Left colon (tissue), 2 donors: ENCODE data around the gene IDI2. TPM values are rescaled to one million over a fixed set of nuclear protein-coding genes. Genes with fewer than 3 reads are reported as not detected.
"Not testable (repeated sequence)": the region's sequence is repeated elsewhere in the genome, so short reads cannot be mapped to it uniquely, and the experiment has no call there.

Experiments
- ATAC-seq: fragments of 200-7000 bp; cut with Tn5 transposase; one replicate; pipeline ENCODE4 v1.9.1; 2020; ENCODE audit warnings: mild to moderate bottlenecking, moderate library complexity
- DNase-seq, 2 donors: peaks; one replicate each; pipeline ENCODE4 v3.0.0-alpha.2; 2020
- intact Hi-C, 2 donors: fragments of 100-400 bp; cut with DNase I in 1 of 2; cut with micrococcal nuclease in 1 of 2; formaldehyde crosslinking; loops; one replicate each; pipeline versions ENCODE4 v1.11.2 to v1.14.0; 2022; cut with DNase I, micrococcal nuclease
- total RNA-seq, 2 donors: library from RNA; stranded (reverse); fragmentation: NEBNext Ultra II Directional; extraction: Animal tissue kit (Norgen Biotek cat#: 25700); gene quantifications; one replicate each; pipeline ENCODE4 v1.2.1, GENCODE V29; 2021
- donor health status: DM: no; HTN: no; CAD: no.
- donor health status: DM: yes; HTN: yes; CAD: no.

The IDI2 gene
- total RNA-seq, 2 donors from 2014 or later = not detected

DNA sequence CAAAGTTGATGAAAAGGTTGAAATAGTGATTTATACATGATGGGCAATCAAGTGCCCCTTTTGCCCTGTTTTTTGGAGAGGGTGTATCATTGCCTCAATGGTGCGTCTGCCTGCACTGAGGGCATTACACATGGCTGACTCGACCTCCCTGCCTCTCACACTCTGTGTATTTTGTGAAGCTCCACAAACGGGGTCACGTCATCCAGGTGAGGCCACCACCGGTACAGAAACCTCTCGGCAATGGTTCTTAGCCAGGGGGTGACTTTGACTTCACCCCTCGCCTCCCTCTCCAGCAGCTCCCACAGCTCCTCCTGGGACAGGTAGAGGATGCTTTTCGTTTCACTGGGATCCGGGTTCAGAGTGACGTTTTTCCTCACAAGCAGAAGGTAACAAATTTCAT, 6.3 kb downstream of the IDI2 start:
- ATAC-seq (no peak), DNase-seq (no peak)
- intact Hi-C loops = no loop called here

DNA sequence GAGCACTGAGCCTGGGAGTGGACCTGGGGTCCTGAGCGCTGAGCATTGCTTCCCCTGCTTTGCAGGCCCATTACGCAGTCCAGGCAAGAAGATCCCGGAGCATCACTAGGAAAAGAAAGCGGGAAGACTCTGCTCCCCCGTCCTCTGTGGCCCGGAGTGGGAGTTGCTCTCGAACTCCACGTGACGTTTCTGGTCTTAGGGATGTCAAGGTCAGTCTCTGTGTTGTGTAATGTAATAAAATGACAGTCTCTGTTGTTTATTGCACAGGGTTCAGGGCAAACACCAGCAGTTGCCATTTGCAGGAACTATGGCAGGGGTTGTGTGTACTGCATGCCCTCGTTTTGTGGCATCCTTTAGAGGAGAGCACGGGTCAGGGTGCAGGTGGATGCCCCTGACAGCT, 10.0 kb downstream of the IDI2 start:
- ATAC-seq = no peak
- DNase-seq = no peak
- intact Hi-C loops = no loop called here

DNA sequence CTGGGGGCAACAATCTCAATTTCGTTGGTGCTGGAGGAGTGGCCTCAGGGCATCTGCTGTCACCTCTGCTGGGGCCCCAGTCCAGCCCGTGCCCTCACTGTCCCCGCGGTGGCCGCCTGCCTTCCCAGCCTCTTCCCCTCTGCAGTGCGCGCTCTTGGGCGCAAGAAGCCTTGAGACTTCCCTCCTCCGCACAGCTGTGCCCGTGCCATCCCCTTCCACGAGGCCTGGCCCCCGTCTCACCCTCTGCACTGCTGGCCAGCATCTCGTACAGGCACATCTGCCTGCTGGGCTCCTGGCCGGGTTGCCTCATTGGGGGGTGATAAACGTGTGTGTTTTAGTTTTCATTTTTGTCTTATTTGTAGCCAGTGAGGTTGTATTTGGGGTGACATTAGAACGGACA, 14.0 kb downstream of the IDI2 start:
- ATAC-seq (no peak), DNase-seq (no peak)
- intact Hi-C loops = no loop called here

DNA sequence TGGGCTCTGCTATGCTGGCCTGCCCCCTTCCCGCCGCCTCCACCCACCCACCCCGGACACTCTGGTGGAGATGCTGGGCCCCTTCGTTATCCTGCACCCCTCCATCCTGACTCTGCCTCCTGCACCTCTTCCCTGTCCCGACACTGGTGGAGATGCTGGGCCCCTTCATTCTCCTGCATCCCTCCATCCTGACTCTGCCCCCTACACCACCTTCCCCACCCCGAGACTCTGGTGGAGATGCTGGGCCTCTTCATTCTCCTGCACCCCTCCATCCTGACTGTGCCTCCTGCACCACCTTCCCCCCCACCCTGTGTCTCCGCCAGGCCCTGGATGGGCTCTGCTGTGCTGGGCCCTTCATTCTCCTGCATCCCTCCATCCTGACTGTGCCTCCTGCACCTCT, 15.0 kb downstream of the IDI2 start:
- DNase-seq (no peak), ATAC-seq (no peak)
- intact Hi-C loops = no loop called here

DNA sequence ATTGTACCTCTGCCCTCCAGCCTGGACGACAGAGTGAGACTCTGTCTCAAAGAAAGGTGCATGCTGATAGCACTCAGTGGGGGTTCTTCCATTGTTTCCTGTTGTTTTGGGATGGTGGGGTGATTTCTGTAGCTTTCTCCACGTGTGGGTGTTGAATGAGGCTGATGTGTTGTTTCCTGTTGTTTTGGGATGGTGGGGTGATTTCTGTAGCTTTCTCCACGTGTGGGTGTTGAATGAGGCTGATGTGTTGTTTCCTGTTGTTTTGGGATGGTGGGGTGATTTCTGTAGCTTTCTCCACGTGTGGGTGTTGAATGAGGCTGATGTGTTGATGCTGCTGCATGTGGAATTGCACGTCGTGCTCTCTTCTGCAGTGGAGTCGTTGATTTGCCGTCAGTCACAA, 15.7 kb downstream of the IDI2 start:
- ATAC-seq, intact Hi-C loops, DNase-seq: not testable (repeated sequence)

DNA sequence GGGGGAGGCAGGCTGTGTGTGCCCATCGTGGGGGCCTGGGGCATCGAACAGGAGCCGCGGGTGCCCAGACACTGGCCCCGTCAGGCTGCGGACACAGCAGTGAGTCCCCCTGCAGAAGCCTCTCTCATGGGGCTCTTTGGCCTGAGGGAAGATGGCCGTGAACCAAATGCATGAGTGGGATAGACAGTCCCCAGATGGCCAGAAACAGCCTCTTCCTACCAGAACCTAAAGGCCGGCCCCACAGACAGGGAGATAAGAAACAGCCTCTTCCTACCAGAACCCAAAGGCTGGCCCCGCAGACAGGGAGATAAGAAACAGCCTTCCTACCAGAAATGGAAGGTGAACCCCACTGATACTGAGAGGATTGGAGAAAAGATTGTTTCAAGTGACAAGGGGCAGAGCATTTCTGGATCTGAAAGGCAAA, 16.6 kb downstream of the IDI2 start:
- ATAC-seq (no peak), DNase-seq (no peak)
- intact Hi-C loops = no loop called here

DNA sequence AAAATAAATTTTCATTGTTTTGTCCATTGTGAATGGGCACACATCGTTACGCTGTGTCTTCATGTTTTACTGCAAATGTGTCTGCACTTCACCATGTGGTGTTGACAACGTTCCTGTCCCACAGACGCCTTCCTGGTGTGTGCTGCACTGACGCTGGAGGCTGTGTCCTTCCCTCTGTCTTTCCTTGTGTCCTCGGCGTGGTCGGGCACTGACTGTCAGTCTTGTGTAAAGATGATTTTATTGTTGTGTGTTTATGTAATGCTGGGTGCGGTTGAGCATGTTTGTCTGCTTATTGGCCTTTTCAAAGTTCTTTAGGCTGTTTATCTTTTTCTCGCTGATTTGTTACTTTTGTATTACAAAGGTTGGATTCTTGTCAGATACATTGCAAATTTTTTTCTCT, 18.1 kb downstream of the IDI2 start:
- DNase-seq (no peak), ATAC-seq (peak; percentile 82)
- intact Hi-C loops = no loop called here

DNA sequence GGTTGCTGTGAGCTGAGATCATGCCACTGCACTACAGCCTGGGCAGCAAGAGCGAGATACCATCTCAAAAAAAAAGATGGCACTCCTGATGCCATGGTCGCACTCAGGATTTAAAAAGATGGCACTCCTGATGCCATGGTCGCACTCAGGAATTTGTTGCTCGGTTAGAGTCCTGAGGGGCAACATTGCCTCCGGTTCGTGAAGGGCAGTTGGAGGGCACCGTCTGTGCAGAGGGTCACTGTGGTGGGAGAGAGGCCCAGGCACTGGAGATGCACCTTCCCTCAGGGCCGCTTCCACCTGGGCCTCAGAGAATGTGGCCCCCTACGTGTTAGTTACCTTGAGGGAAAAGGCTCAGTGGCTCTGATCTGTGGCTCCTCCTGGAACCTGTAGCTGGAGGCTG, 19.1 kb downstream of the IDI2 start:
- intact Hi-C loops = no loop called here
- no peak for ATAC-seq
- no peak for DNase-seq

DNA sequence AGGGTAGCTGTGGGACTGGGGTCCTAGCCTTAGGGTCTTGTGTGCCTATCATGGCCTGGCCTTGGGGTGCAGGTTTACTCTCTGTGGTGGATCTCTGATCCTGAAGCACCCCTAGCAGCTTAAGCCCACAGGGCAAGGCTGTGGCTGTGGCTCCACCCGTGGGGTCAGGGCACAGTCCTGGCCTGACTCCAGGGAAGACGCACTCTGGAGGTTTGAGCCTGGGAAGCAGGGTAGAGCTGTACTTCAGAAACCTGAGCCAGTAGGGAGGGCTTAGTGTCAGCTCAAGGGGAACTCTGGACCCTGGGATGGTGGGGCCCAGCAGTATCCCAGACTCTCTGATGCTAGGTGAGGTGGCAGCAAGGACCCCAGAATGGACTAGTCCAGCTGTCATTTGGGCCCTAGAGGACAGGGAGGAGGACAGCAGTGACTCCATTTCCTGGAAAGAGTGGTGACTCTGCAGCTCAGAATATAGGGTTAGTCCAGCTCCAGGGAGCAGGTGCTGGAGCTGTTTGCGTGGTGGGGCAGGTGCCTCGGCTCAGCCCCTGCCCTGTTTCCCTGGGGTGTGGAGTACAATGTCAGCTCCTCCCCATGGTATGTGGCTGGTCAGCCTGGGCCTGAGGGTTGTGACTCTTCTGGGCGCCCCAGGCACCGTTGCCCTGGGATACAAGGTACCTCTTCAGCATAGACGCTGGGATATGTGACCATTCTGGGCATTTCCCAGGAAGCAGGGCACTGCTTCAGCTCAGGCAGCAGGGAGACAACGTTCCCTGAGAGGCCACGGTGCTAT, 21.6 kb downstream of the IDI2 start:
- DNase-seq (no peak), ATAC-seq (no peak)
- intact Hi-C loops = no loop called here

DNA sequence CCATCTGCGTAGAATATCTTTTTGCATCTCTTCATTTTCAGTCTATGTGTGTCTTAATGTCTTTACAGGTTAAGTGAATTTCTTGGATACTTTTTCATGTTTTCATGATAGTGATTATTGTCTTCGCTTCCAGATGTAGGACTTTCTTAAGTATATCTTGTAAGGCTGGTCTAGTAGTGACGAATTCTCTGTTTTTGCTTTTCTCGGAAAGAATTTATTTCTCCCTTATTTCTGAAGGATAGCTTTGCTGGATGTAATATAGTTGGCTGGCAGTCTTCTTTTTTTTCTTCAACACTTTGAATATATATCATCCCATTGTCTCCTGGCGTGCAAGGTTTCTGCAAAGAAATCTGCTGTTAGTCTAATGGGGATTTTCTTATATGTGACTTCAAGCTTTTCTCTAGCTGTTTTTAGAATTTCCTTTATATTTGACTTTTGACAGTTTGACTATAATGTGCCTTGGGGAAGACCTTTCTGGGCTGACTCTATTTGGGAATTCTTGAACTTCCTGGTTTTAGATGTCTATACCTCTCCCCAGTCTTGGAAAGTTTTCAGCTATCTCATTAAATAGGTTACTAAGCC, 23.1 kb downstream of the IDI2 start:
- ATAC-seq (no peak), DNase-seq (no peak)
- intact Hi-C loops = no loop called here

DNA sequence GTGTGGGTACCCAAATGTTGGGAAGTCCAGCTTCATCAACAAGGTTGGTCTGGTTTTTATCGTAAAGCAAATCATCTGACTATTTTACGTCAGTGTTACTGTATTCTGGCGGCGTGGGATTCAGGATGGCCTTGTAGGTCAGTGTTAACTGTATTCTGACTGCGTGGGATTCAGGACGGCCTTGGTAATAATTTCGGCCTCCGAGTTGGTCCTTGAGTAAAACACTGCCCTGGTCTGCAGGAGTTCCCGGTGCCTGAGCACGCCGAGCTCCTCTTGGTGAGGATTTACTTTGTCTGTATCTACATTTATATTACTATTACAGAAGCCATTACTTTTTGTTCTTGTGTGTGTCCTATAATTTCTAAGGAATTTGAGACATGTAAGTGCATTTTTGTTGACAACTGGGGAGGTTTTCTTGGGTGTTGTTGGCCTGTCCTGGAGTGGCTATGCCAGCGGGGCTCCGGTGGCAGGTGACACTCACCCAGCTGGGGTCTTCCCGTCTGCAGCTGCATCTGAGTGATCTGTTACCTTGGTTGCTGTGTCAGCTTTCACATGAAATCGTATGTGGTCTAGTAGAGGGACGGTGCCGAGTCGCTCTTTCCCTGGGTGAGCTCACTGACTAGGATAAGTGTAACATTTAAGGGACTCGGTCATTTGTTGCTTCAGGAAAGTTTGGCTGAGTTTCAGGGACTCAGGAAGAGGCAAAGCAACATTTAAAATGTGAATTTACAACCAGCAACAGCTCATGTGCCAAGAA, 28.2 kb downstream of the IDI2 start:
- intact Hi-C loops = no loop called here
- ATAC-seq (no peak), DNase-seq (no peak)

DNA sequence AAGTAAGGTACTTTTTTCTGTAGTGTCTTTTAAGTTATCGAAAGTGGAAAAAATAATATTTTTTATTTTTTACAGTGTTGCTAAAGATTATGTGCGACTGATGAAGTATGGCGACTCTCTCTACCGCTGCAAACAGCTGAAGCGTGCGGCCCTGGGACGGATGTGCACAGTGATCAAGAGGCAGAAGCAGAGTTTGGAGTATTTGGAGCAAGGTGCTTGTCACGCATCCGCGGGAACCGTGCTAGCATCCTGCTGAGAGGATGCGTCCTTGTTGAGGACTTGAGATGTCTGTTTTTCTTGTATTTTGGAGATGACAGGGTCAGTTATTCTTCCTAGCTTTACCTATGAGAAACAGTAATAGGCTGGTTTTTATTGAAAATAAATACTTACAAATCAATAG, 29.6 kb downstream of the IDI2 start:
- ATAC-seq (no peak), DNase-seq (no peak)
- intact Hi-C loops = no loop called here

DNA sequence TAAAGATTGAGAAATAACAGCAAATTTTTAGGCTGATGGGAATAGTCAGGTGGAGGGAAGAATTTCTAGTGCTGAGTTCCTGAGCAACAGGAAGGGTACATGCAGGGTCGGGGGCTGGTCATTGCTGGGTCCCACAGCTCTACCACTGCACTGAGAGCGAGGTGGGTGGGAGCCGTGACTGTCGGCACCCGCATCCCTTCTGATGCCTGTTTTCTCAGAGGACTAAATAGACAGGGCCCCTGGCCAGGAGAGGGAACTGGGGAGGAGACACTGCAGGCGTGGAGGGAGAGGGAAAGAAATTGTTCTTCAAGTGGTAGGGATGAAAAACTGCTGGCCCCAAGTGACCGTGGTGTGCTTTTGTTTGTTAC, 30.1 kb downstream of the IDI2 start:
- ATAC-seq = no peak
- DNase-seq = no peak
- intact Hi-C loops = no loop called here

DNA sequence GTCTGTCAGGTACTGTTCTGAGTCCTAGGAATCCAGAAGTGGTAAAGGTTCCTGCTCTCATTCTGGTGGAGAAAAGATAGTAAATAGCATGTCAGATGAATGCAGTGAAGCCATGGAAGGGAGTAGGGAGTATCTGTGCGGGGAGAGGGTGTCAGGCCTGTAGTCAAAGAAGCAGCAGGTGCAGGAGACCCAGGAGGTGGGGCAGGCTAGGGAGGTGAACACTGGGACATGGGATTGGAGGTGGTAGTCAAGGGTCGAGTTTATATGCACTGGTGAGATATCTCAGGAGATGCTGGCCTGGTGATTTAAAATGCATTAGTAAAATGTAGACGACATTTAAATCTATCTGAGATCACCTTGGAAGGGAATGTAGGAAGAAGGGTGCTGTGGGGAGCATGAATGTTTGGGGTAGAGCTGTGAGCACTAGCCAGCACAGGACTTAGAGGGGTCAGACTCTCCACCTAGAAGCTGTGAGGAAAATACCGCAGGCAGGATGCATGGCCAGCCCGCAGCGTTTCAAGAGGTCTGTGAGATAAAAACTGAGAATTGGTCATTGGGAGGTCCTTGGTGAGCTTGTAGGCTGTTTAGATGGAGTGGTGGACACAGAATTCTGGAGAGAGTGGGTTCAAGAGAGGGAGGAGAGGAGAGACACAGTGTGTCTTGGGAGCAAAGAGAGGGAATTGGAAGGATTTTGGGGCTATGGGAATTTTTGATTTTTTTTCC, 30.7 kb downstream of the IDI2 start:
- DNase-seq (no peak), ATAC-seq (no peak)
- intact Hi-C loops = no loop called here

DNA sequence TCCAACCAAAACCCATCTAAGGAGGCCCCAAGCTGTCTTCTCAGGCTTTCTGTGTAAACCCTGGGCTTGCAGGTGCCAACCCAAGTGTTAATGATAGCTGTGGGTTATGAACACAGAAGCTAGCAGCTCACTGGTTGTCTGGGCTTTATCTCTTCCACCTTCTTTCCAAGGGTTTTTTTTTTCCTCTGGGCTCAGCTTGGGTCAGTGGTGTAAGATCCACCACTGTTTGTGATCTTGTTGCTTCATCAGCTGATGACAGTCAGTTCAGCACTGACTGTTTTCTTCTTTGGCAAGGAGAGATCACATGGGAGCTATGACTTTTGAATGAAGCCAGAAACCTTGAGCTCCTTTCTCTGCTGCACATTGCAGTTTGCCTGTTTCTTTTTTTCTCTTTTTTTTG, 32.8 kb downstream of the IDI2 start:
- DNase-seq = no peak
- no peak for ATAC-seq
- intact Hi-C loops = no loop called here

DNA sequence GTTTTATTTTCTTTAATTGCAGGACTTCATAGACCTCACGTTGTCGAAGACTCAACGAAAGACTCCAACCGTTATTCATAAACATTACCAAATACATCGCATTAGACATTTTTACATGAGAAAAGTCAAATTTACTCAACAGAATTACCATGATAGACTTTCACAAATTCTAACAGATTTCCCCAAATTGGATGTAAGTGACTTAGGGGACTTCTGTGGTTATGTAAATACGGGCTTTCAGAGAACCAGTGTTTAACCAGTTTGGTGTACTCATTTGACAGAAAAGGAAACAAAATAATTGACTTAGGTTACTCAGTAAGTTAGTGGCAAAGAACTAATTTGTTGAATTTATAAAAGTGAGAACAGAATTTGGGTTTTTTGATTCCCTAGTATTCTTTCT, 33.2 kb downstream of the IDI2 start:
- no peak for ATAC-seq
- intact Hi-C loops = no loop called here

DNA sequence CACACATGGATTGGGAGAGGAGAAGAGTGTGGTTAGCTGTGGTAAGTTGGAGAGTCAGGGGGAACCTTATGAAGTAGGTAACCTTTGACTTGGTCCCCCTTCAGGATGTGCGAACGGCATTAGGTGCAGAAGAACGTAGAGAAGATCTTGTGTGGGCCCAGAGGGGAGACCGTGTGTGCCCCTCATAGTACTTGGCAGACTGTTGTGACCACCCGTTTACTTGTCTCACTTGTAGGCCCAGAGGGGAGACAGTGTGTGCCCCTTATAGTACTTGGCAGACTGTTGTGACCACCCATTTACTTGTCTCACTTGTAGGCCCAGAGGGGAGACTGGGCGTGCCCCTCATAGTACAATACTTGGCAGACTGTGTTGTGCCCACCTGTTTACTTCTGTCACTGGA, 34.9 kb downstream of the IDI2 start:
- no peak for DNase-seq
- intact Hi-C loops = no loop called here
- ATAC-seq = no peak

More for the DNA sequence above, 33.2 kb downstream of the IDI2 start:
- DNase-seq = no peak

DNA sequence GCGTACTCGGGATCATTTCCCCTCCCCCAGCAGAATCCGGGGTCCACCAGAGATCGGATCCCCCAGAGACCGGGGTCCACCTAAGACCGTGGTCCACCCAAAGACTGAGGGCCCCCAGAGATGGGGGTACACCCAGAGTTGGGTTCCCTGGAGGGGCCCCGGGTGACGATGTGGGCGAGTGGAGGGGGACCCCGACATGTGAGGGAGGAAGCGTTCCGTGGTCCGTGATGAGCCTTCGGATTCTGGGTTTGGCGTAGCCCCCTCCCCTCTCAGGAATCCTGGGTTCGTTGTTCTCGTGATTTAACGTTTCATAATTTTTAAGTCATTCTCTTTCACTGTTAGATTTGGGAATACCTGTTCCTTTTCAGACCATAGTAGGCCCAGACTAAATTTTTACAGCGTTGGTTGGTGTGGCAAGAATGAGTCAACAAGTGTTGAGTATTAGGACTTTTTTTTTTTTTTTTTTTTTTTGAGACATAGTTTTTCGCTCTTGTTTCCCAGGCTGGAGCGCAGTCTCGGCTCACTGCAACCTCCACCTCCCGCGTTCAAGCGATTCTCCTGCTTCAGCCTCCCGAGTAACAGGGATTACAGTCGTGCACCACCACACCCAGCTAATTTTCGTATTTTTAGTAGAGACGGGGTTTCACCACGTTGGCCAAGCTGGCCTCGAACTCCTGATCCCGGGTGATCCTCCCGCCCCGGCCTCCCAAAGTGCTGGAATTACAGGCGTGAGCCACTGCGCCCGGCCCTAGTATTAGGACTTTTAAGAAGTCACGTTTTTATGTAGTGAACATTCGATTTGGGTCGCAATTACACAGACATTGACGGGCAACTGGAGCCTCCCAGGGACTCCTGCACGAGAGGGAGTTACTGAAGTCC, 36.8 kb downstream of the IDI2 start:
- DNase-seq = no peak
- intact Hi-C loops = no loop called here
- no peak for ATAC-seq
